HUES6 (cell line): ENCODE results near the gene HS1BP3.

Source experiments
- H3K27ac ChIP-seq: 2 replicates; pipeline ENCODE4 v1.7.0; 2013; ENCODE audit warnings: low read depth, mild to moderate bottlenecking, low read length, inconsistent platforms
- H3K27me3 ChIP-seq: 2 replicates; pipeline ENCODE4 v1.6.1; 2013; ENCODE audit warnings: low read length; ENCODE audit not compliant: control insufficient read depth, insufficient read depth
- H3K36me3 ChIP-seq: 2 replicates; pipeline ENCODE4 v1.6.1; 2013; ENCODE audit warnings: low read length; ENCODE audit not compliant: control insufficient read depth, insufficient read depth
- H3K4me1 ChIP-seq: 2 replicates; pipeline ENCODE4 v1.6.1; 2013; ENCODE audit warnings: low read length; ENCODE audit not compliant: control insufficient read depth, insufficient read depth
- H3K4me3 ChIP-seq: 2 replicates; pipeline ENCODE4 v1.5.1; 2013; ENCODE audit warnings: low read depth, low read length
- H3K9ac ChIP-seq: one replicate; pipeline ENCODE4 v1.6.1; 2013; ENCODE audit warnings: mild to moderate bottlenecking, low read length
- H3K9me3 ChIP-seq: 2 replicates; pipeline ENCODE4 v1.6.1; 2013; ENCODE audit warnings: low read depth, low read length; ENCODE audit not compliant: control insufficient read depth, insufficient read depth

Gene HS1BP3

GRCh38 chr2:20684581-20685063 lies 33.7 kb upstream of the HS1BP3 start:
- Histone ChIP-seq H3K27me3 (no peaks in the 10 kb centered on the region), H3K36me3 (peaks cover 7% of the 10 kb centered on the region), H3K27ac (no peak overlapping the region), H3K4me1 (no peaks in the 10 kb centered on the region), H3K9me3 (no peaks in the 10 kb centered on the region), H3K4me3 (no peak overlapping the region), H3K9ac (no peak overlapping the region)

- no peak overlapping the region for H3K27ac ChIP-seq
- H3K36me3 ChIP-seq, result peaks cover 4% of the 10 kb centered on the region
- H3K4me1 ChIP-seq, result 0 out of 2 replicates have a peak, but pooled peaks cover 4% of the 10 kb centered on the region
- no peaks in the 10 kb centered on the region for H3K27me3 ChIP-seq
- H3K4me3 ChIP-seq, result no peak overlapping the region
- H3K9me3 ChIP-seq, result no peaks in the 10 kb centered on the region
- no peak overlapping the region for H3K9ac ChIP-seq
Measured at GRCh38 chr2:20682167-20682920, 31.4 kb upstream of the HS1BP3 start.

DNA sequence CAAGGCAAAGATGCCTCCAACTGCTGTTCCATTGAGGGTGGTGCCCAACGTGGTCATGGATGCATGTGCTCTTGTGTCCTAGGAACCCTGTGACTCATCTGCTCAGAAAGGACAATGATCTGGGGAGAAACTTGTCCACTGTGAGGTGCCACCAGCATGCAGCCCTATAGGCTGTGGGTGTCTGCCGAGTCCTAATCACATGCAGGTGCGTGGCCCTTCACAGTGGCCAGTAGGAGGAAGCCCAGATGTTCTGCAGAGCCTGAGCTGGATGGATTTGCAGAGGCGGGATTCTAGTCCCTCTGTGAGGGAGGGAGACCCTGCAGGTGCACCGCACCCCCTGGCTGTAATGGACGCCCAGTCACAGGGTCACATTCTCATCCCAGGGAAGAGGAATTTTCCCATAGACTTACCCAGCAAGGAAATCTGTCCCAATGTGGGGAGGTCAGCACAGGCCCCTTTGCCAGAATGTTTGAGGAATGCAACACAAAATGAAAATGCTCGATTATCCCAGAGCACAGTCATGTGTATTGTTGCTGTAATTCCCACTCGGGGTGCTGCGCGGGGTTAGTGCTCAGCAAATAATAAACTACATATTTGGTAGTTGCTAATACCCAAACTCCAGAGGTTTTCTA lies 30.0 kb upstream of the HS1BP3 start:
- Histone ChIP-seq H3K9ac (no peak overlapping the region), H3K27ac (no peak overlapping the region), H3K9me3 (no peaks in the 10 kb centered on the region), H3K27me3 (no peaks in the 10 kb centered on the region), H3K4me3 (no peak overlapping the region), H3K4me1 (peaks cover 8% of the 10 kb centered on the region; the same call in 1 of the 2 replicates), H3K36me3 (no peaks in the 10 kb centered on the region)

GRCh38 chr2:20678780-20679179 lies 27.9 kb upstream of the HS1BP3 start:
- peaks cover 29% of the 10 kb centered on the region for H3K4me1 ChIP-seq

GRCh38 chr2:20678086-20678395 lies 27.1 kb upstream of the HS1BP3 start:
- Histone ChIP-seq H3K27me3 (peaks cover 19% of the 10 kb centered on the region), H3K4me1 (peaks cover 33% of the 10 kb centered on the region), H3K9ac (no peak overlapping the region), H3K4me3 (no peak overlapping the region), H3K9me3 (no peaks in the 10 kb centered on the region), H3K27ac (no peak overlapping the region), H3K36me3 (no peaks in the 10 kb centered on the region)

More at GRCh38 chr2:20678780-20679179, 27.9 kb upstream of the HS1BP3 start:
- peaks cover 12% of the 10 kb centered on the region for H3K27me3 ChIP-seq
- no peaks in the 10 kb centered on the region for H3K9me3 ChIP-seq
- H3K9ac ChIP-seq, result no peak overlapping the region
- no peak overlapping the region for H3K27ac ChIP-seq
- no peaks in the 10 kb centered on the region for H3K36me3 ChIP-seq
- no peak overlapping the region for H3K4me3 ChIP-seq

DNA sequence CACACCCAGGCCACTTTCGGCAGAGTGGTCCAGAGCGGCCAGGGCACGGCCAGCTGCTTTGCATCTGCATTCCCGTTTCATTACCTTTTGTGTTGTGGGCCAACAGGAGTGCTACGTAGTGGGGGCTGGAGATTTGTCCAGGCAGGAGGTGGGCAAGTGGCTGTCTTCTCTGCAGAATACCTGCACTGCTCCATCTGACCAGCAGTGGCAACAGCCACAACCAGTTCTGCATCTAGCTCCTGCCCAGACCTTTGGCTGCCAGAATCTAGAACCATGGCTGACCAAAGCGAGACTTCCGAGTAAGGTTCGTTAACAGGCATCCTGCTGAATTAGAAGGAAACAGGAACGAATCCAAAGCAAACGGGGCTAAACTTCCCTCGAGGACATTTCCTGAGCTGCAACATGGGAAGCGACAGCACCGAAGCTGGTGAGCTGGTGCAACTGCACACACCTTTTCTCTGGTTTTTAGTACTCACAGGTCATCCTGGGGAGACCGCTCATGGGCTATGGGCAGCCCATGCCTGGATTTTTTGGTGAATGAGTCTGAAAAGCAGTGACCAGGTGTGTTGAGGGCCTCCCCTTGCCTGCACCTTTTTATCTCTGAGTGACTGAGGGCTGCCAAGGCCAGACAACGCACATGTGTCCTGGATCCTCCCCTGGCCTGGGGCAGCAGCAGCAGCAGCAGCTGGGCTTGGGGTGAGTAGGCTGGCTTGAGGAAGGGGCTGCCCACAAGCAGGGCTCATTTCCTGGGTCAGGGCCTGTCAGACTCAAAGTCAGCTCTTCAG lies 26.6 kb upstream of the HS1BP3 start:
- H3K27me3 ChIP-seq, result peaks cover 24% of the 10 kb centered on the region
- H3K36me3 ChIP-seq, result no peaks in the 10 kb centered on the region
- H3K4me3 ChIP-seq, result no peak overlapping the region
- no peaks in the 10 kb centered on the region for H3K9me3 ChIP-seq
- H3K4me1 ChIP-seq, result peaks cover 37% of the 10 kb centered on the region
- no peak overlapping the region for H3K9ac ChIP-seq
- H3K27ac ChIP-seq, result no peak overlapping the region

GRCh38 chr2:20676353-20677215 lies 25.7 kb upstream of the HS1BP3 start:
- no peak overlapping the region for H3K9ac ChIP-seq
- no peaks in the 10 kb centered on the region for H3K9me3 ChIP-seq
- H3K36me3 ChIP-seq, result no peaks in the 10 kb centered on the region
- H3K4me1 ChIP-seq, result peaks cover 40% of the 10 kb centered on the region
- H3K27ac ChIP-seq, result no peak overlapping the region
- H3K4me3 ChIP-seq, result no peak overlapping the region
- peaks cover 33% of the 10 kb centered on the region for H3K27me3 ChIP-seq

DNA sequence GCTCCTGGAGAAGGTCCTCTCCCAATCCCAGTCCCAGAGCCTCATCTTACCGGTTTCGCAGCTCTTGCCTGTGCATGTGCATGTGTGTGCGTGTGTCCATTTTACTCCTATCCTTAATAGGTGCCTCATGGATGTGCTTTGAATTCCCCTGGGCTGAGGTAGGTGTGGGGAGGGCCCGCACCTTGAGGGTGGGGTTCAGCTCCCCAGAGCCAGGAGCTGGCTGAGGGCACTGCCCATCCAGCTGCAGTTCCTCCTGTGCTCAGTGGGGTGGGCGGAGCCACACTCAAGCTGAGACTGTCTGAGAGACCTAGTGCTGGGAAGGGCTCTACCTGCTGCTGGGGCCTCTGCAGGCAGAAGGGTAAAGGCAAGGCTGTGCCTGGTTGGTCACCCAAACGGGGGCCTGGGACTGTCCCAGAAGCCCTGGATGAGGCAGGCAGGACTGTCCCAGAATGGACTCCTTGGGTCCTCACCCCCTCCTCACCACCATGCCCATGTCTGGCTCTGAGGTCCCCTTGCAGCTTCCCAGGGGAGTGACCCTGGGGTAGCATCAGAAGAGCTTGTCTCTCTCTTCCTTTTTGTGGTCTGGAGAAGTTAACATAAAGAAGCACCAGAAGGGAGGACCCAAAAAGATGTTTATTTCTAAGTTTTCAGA lies 24.9 kb upstream of the HS1BP3 start:
- H3K36me3 ChIP-seq, result no peaks in the 10 kb centered on the region
- no peaks in the 10 kb centered on the region for H3K9me3 ChIP-seq
- H3K4me1 ChIP-seq, result peaks cover 40% of the 10 kb centered on the region
- H3K4me3 ChIP-seq, result no peak overlapping the region
- no peak overlapping the region for H3K9ac ChIP-seq
- H3K27me3 ChIP-seq, result peaks cover 41% of the 10 kb centered on the region
- H3K27ac ChIP-seq, result no peak overlapping the region

DNA sequence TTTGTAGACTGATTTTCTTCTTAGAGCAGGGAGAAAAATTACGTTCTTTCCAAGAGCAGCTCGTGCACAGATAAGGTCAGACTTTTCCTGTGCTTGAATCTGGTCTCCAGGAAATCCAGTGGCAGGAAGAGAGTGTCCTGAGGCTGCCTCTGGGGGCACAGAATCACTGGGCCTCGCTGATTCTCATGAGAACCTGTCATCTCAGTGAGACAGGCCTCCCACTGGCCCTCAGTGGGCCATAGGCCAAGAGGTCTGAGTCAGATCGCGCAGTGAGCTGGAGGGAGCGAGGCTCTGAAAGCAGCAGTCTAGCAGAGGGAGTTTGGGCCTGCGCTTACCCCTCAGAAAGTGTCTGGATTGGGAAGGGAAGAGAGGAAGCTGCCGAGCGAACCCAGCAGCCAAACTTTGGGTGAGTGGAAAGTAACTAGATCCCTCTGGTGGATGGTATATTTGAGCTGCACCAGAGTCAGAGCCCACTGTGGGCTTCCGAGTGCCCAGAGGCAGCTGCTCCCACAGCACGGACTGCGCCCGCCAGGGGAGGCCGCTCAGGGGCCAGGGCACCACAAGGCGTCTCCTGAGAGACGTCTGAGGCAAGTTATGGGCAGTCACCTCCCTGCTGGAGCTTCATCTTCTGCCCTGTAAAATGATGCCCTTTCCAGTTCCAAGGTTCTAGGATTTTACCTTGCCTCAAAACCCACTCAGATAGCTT lies 24.2 kb upstream of the HS1BP3 start:
- peaks cover 48% of the 10 kb centered on the region for H3K27me3 ChIP-seq
- no peaks in the 10 kb centered on the region for H3K9me3 ChIP-seq
- no peak overlapping the region for H3K4me3 ChIP-seq
- no peak overlapping the region for H3K9ac ChIP-seq
- no peaks in the 10 kb centered on the region for H3K36me3 ChIP-seq
- peaks cover 40% of the 10 kb centered on the region for H3K4me1 ChIP-seq
- H3K27ac ChIP-seq, result no peak overlapping the region
